PC-3 (cell line): ENCODE measurements around the gene MAD1L1. TPM values are rescaled to one million over a fixed set of nuclear protein-coding genes. Genes with fewer than 3 reads are reported as not detected.
"Not testable (repeated sequence)": the region's sequence is repeated elsewhere in the genome, so short reads cannot be mapped to it uniquely, and the experiment has no call there.

ENCODE experiments used
- ATAC-seq: fragments of 200-7000 bp; cut with Tn5 transposase; 2 replicates; pipeline ENCODE4 v1.9.1; 2020; ENCODE audit warnings: mild to moderate bottlenecking, moderate library complexity
- BruUV-seq: library from RNA; stranded (reverse); fragments of 400-500 nt; replicated peaks from 2 replicates; lab custom pipeline; 2021; lab: Mats Ljungman, UMichigan
- CTCF ChIA-PET: fragments of 300-600 bp; sonication (Branson Sonifier 250); formaldehyde crosslinking; loops from one replicate; lab custom pipeline; 2022; ENCODE audit warnings: antibody characterized with exemption; lab: Charles Lee
- POLR2A ChIA-PET: fragments of 300-600 bp; sonication (Branson Sonifier 250); formaldehyde crosslinking; loops from one replicate; lab custom pipeline; 2022; ENCODE audit warnings: antibody characterized with exemption; ENCODE audit not compliant: unreplicated experiment; lab: Charles Lee
- DNase-seq: peaks from one replicate; pipeline ENCODE4 v3.0.0-alpha.2; 2015
- H2AFZ ChIP-seq: fragments of 300-600 bp; sonication (generic); 2 replicates; pipeline ENCODE4 v1.6.0; 2016; ENCODE audit warnings: antibody characterized with exemption, low read length
- H3F3A ChIP-seq: fragments of 300-600 bp; sonication (generic); one replicate; pipeline ENCODE4 v1.6.0; 2017; ENCODE audit warnings: antibody characterized with exemption, low read length, control low read depth, mild to moderate bottlenecking; ENCODE audit not compliant: unreplicated experiment
- H3K27ac ChIP-seq: fragments of 300-600 bp; sonication (generic); 2 replicates; pipeline ENCODE4 v1.5.1; 2016; ENCODE audit warnings: mild to moderate bottlenecking, low read length
- H3K27me3 ChIP-seq: fragments of 300-600 bp; sonication (generic); 2 replicates; pipeline ENCODE4 v1.6.1; 2016; ENCODE audit warnings: low read length, mixed read lengths
- H3K36me3 ChIP-seq: fragments of 300-600 bp; sonication (generic); 2 replicates; pipeline ENCODE4 v1.6.1; 2016; ENCODE audit warnings: low read depth, mixed run types, low read length, mixed read lengths
- H3K4me1 ChIP-seq: fragments of 300-600 bp; sonication (generic); 2 replicates; pipeline ENCODE4 v1.5.1; 2016; ENCODE audit warnings: low read length; ENCODE audit not compliant: insufficient read depth
- H3K4me2 ChIP-seq: fragments of 300-600 bp; sonication (generic); 2 replicates; pipeline ENCODE4 v1.6.0; 2016; ENCODE audit warnings: low read length
- H3K4me3 ChIP-seq: fragments of 300-600 bp; sonication (generic); 2 replicates; pipeline ENCODE4 v1.5.1; 2016; ENCODE audit warnings: mild to moderate bottlenecking, low read length, mixed read lengths
- H3K79me2 ChIP-seq: fragments of 300-600 bp; sonication (generic); 2 replicates; pipeline ENCODE4 v1.6.1; 2017; ENCODE audit warnings: low read length, mixed read lengths
- H3K9ac ChIP-seq: fragments of 300-600 bp; sonication (generic); 2 replicates; pipeline ENCODE4 v1.6.0; 2016; ENCODE audit warnings: mild to moderate bottlenecking, low read length
- H3K9me2 ChIP-seq: fragments of 300-600 bp; sonication (generic); replicated peaks from 2 replicates; pipeline ENCODE4 v1.6.1; 2016; ENCODE audit warnings: mixed run types, low read length, mixed read lengths
- H3K9me3 ChIP-seq: fragments of 300-600 bp; sonication (generic); 2 replicates; pipeline ENCODE4 v1.6.1; 2016; ENCODE audit warnings: low read length, mixed read lengths
- H4K20me1 ChIP-seq: fragments of 300-600 bp; sonication (generic); 2 replicates; pipeline ENCODE4 v1.6.1; 2016; ENCODE audit warnings: low read length, mixed read lengths
- EZH2 ChIP-seq: fragments of 300-600 bp; sonication (generic); IDR thresholded peaks from one replicate; pipeline ENCODE4 v1.6.1; 2017; ENCODE audit warnings: antibody characterized with exemption, mild to moderate bottlenecking, low read length; ENCODE audit not compliant: unreplicated experiment
- EZH2phosphoT487 ChIP-seq: fragments of 300-600 bp; sonication (generic); IDR thresholded peaks from 2 replicates; pipeline ENCODE4 v1.6.1; 2018; ENCODE audit warnings: mild to moderate bottlenecking, antibody characterized with exemption, low read length, borderline replicate concordance
- intact Hi-C: fragments of 100-400 bp; cut with micrococcal nuclease; formaldehyde crosslinking; loops from 2 replicates; pipeline ENCODE4 v1.9.0; 2023
- total RNA-seq: library from RNA; depleted of rRNA; stranded (reverse); fragments of >200 nt; gene quantifications from 2 replicates; pipeline ENCODE4 v1.2.3, GENCODE V29; 2014
- TF ChIP-seq, protein P1 (sequence below): fragments of 300-600 bp; sonication (generic); conservative IDR thresholded peaks from 2 replicates; pipeline ENCODE4 v1.5.1; 2017; ENCODE audit warnings: antibody characterized with exemption, low read depth, mild to moderate bottlenecking, low read length

Gene MAD1L1
- total RNA-seq, 1 experiment from 2014 or later = 88.4 TPM

GRCh38 chr7:1826931-1827330, 405.8 kb downstream of the MAD1L1 start:
- CTCF ChIA-PET, H4K20me1 ChIP-seq, DNase-seq, POLR2A ChIA-PET, H3K4me2 ChIP-seq, H3K9me2 ChIP-seq, H3F3A ChIP-seq, H3K4me1 ChIP-seq, intact Hi-C loops, H3K27ac ChIP-seq, H3K36me3 ChIP-seq, ATAC-seq, H3K9me3 ChIP-seq, H3K27me3 ChIP-seq, H3K79me2 ChIP-seq, H3K4me3 ChIP-seq, H2AFZ ChIP-seq, H3K9ac ChIP-seq, BruUV-seq: not testable (repeated sequence)

DNA sequence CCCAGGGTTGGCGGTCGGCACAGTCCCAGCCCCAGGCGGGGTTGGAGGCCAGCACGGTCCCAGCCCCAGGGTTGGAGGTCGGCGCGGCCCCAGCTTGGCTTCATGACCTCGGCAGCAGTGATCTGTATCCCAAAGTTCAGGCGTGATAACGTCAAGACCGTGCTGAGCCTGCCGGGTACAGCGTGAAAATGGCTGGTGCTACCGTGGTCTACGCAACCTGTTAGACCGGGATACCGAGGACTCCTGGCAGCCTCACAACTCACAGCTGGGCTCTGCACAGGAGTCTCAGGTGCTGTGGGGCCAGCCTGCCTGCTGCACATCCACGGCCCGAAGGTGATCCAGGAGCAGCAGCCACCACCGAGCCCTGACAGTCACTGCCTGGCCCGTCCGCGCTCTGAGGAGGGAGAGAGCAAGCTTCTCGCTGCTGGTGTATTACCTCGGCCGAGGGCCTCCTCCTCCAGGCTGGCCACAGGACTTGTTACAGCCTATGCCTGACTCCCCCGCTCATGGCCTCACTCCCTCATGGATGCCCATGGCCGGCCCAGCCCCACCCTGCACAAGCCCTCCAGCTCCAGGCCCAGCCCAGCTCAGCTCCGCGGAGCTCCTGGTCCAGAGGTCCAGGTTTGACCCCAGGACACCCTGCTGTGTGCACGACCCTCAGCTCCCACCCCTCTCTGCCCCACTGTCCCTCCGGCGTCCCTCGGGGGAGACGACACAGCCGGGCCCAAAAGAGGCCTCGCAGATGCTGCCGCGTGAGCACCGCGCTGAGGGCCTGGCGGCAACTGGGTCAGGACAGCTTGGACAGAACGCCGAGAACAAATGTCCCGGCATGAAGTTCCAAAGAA, 406.6 kb downstream of the MAD1L1 start:
- H3K9me3 ChIP-seq = no peaks in the 10 kb centered on the region
- ChIA-PET POLR2A (no interaction called here), CTCF (no interaction called here)
- TF ChIP-seq, protein P1, sequence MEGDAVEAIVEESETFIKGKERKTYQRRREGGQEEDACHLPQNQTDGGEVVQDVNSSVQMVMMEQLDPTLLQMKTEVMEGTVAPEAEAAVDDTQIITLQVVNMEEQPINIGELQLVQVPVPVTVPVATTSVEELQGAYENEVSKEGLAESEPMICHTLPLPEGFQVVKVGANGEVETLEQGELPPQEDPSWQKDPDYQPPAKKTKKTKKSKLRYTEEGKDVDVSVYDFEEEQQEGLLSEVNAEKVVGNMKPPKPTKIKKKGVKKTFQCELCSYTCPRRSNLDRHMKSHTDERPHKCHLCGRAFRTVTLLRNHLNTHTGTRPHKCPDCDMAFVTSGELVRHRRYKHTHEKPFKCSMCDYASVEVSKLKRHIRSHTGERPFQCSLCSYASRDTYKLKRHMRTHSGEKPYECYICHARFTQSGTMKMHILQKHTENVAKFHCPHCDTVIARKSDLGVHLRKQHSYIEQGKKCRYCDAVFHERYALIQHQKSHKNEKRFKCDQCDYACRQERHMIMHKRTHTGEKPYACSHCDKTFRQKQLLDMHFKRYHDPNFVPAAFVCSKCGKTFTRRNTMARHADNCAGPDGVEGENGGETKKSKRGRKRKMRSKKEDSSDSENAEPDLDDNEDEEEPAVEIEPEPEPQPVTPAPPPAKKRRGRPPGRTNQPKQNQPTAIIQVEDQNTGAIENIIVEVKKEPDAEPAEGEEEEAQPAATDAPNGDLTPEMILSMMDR = no peak
- no peak for TF ChIP-seq EZH2phosphoT487
- TF ChIP-seq EZH2 = no peak
- no peak overlapping the region for H3K27ac ChIP-seq
- no peaks in the 10 kb centered on the region for H3K9me2 ChIP-seq
- H3K36me3 ChIP-seq = no peaks in the 10 kb centered on the region
- H2AFZ ChIP-seq = no peak overlapping the region
- H3F3A ChIP-seq = no peaks in the 10 kb centered on the region
- intact Hi-C loops = no loop called here
- H3K9ac ChIP-seq = no peak overlapping the region
- H3K4me2 ChIP-seq = no peak overlapping the region
- no peaks in the 10 kb centered on the region for H3K4me1 ChIP-seq
- no peaks in the 10 kb centered on the region for H3K27me3 ChIP-seq
- H4K20me1 ChIP-seq = no peaks in the 10 kb centered on the region
- H3K4me3 ChIP-seq = no peak overlapping the region
- no peak for ATAC-seq
- no peak for DNase-seq
- BruUV-seq = no TSS peak
- no peaks in the 10 kb centered on the region for H3K79me2 ChIP-seq

DNA sequence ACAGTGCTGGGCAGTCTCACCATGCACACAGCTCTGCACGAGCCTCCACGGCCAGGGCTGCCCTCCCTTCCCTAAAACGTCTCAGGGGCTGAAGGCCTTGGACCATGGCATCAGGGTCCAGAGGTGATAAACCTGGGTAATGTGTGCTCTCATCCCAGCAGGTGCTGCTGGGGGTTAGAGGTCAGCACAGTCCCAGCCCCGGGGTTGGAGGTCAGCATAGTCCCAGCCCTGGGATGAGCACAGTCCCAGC, 407.2 kb downstream of the MAD1L1 start:
- H3K27me3 ChIP-seq, H3K9ac ChIP-seq, intact Hi-C loops, H3K27ac ChIP-seq, DNase-seq, H3K36me3 ChIP-seq, H3K9me2 ChIP-seq, ATAC-seq, H3K4me1 ChIP-seq, H3K4me2 ChIP-seq, CTCF ChIA-PET, H4K20me1 ChIP-seq, H3K9me3 ChIP-seq, POLR2A ChIA-PET, H2AFZ ChIP-seq, H3K4me3 ChIP-seq, H3F3A ChIP-seq, H3K79me2 ChIP-seq, BruUV-seq: not testable (repeated sequence)

DNA sequence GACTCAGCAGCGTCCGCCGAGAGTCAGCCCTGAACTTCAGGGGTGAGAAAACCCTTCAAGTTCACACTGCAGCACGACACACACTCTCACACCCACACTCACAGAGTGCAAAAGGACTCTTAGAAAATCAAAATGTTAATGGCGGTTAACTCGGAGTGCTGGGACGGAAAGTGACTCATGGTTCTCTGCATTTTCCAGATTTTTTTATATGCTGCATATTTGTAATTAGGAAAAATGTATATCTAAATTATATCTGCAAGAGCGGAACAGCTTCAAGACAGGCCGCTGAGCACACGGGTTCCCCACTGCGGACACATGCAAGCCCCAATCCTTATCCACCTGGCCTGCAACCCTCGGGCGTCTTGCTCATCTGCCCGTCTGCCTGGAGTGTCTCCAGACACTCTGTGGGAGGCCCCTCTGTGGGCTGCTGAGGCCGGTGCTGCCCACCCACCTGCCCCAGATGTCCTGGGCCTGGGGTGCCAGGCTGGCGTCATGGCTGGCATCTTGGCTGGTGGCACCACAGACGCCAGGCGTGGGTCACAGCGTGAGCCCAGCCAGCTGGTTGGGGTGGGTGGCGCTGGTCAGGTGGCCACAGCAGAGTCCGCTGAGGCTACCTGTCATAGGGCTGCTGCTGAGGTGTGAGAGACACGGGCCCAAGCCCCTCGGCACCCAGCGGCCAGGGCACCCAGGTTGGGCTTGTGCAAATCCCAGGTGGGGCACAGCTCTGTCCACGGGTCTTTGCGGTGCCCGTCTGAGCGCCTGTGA, 407.7 kb downstream of the MAD1L1 start:
- H3F3A ChIP-seq, H3K36me3 ChIP-seq, H3K27ac ChIP-seq, H3K9me3 ChIP-seq, H3K79me2 ChIP-seq, H3K4me3 ChIP-seq, ATAC-seq, H4K20me1 ChIP-seq, H3K4me2 ChIP-seq, CTCF ChIA-PET, H3K4me1 ChIP-seq, H3K27me3 ChIP-seq, BruUV-seq, POLR2A ChIA-PET, H3K9ac ChIP-seq, H3K9me2 ChIP-seq, DNase-seq, H2AFZ ChIP-seq: not testable (repeated sequence)
- intact Hi-C loops = loop anchor here (5.0 kb wide), 1 partner anchor 232 kb away; no protein-coding TSS in a partner anchor

- POLR2A ChIA-PET, H3K27ac ChIP-seq, H3K4me1 ChIP-seq, H3K9ac ChIP-seq, H3K9me3 ChIP-seq, H3K9me2 ChIP-seq, H3K79me2 ChIP-seq, H4K20me1 ChIP-seq, H3K4me3 ChIP-seq, BruUV-seq, H3K27me3 ChIP-seq, DNase-seq, H3F3A ChIP-seq, H2AFZ ChIP-seq, H3K36me3 ChIP-seq, H3K4me2 ChIP-seq, CTCF ChIA-PET, ATAC-seq: not testable (repeated sequence)
- intact Hi-C loops = loop anchor here (5.0 kb wide), 1 partner anchor 233 kb away; no protein-coding TSS in a partner anchor
Observed at GRCh38 chr7:1824151-1824881, 408.4 kb downstream of the MAD1L1 start.
